NCI-H146 treated with DMSO at 0.1 percent for 48 hours (cell line): ENCODE results near the gene CEL.

ENCODE experiments used
- DNase-seq: peaks from one replicate; lab custom pipeline; 2025; ENCODE audit not compliant: unreplicated experiment; lab: John Stamatoyannopoulos, UW

Gene CEL

DNA sequence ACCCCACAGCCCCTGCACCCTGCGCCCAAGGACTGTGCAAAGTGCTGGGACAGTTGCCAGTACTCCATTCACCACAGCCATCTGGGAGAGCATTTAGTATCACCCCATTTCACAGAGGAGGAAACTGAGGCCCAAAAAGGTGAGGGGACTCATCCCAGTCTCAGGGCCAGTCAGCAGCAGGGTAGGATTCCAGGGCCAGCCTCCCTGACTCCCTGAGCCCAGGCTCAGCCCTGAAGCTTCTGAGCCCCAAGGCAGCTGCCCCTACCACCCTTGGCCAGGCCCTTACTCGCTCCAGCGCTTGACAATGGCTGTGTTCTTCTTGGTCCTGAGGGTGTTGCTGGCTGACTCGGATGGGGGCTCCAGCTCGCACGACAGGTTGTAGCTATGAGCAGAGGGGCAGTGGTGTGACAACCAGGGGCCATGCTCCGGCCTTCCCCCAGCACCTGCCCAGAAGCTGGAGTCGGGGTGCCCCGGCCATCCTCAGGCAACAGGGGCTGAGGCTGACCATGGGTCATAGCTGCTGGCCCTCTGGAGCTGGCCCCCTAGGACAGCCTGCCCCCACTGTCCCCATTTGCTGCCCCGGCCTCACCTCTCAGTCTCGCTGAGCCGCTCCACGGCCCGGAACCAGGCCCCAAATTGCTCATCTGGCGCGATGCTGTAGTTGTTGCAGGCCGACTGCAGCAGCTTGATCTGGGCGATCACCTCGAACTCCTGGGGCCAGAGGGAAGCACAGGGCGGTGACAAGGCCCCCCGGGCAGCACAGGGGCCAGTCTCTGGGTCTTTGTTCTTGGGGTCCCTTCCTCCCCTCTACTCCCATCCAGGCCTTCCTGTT lies 40.6 kb downstream of the CEL start:
- DNase-seq = no peak

- DNase-seq = no peak
These were observed 41.6 kb downstream of the CEL start for GRCh38 chr9:133103183-133103986.

DNA sequence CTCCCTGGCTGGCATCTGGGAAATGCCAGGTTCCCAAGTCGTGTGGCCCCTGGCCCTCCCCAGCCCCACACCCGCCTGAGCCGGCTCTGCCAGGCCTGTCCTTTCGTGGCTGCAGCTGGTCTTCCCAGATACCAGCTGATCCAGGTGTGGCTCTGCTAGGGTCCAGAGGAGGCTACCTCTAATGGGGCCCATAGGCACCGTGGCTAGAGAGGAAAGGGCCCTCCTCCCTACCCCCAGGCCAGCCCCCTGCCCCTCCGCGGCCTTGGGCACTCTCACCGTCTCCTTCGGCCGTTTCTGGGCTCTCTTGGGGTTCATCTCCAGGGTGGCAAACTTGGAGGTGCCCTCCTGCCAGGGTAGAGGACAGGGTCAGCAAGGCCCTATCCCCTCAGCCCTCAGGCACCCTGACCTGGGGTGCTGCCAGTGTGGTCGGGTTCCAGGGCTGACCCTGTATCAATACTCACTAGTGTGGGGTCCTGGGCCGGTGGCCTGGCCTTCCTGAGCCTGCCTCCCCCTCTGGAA lies 42.3 kb downstream of the CEL start:
- no peak for DNase-seq

GRCh38 chr9:133104718-133105460 lies 43.1 kb downstream of the CEL start:
- no peak for DNase-seq

DNA sequence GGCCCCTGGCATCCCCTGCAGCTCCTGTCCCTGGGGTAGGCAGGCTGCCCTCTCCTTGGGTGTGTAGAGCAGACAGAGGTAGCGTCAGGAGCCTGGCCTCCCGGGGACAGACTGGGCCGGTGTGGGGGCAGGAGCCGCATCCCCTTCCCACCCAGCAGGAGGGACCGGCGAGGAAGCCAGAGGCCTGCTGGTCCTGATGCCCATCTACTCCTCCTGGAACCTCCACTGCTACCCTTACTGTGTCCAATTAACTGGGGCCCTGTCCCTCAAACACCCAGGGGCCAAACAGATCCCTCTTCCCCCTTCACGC lies 43.6 kb downstream of the CEL start:
- no peak for DNase-seq

- no peak for DNase-seq
These were observed 44.9 kb downstream of the CEL start for GRCh38 chr9:133106511-133107244.

DNA sequence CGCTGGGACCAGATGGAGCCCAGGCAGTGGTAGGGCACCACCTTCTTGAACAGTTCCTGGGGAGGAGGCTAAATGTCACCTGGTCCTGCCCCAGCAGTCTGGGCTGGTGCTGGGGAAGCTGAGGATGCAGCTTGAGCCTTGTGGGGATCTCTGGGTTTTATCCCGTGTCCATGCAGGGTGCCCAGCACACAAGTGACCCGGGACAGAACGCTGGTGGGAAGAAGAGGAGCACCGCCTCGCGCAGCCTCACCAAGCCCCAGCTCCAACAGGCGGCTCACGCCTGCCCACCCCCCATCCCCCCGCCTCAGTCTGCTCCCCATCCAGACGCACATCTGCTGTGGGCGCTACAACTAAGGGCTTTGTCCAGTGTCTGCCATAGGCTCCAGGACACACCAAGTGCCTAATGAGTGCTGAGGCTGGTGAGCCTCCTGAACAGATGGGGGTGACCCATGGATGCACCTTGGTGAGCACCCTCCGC lies 45.5 kb downstream of the CEL start:
- DNase-seq = no peak

- DNase-seq = no peak
These were observed 46.4 kb downstream of the CEL start for GRCh38 chr9:133107961-133108793.

- no peak for DNase-seq
These were observed 47.2 kb downstream of the CEL start for GRCh38 chr9:133108794-133109641.

DNA sequence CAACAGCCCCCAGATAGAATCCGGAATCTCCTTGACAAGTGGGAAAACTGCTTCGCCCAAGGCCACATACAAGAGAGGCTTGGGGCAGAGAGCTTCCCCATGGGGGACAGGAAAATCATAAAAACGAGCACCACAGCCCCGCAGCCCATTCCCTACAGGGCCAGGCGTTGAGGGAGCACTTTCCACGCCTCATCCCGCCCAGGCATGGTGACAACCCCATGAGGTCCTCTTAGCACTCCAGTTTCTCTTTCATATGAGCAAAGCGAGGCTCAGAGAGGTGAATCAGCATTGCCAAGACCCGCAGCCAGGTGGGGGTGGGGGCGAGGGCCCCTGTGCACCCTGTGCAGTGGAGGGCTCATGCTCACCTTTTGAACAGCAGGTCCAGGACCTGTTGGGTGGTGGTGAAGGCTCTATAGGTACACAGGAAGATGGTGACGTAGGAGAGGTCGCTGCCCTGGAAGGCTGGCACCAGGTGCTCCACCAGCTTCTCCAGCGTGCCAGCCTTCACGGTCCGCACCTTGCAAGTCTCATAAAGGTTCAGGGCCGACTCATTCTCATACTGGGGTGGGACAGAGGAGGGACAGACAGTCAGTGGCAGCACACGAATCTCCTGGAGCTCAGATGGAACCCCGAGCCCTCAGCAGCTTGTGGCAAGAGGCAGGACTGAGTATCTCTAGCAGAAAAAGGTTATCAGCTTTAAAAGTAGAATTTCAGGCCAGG lies 48.3 kb downstream of the CEL start:
- no peak for DNase-seq

DNA sequence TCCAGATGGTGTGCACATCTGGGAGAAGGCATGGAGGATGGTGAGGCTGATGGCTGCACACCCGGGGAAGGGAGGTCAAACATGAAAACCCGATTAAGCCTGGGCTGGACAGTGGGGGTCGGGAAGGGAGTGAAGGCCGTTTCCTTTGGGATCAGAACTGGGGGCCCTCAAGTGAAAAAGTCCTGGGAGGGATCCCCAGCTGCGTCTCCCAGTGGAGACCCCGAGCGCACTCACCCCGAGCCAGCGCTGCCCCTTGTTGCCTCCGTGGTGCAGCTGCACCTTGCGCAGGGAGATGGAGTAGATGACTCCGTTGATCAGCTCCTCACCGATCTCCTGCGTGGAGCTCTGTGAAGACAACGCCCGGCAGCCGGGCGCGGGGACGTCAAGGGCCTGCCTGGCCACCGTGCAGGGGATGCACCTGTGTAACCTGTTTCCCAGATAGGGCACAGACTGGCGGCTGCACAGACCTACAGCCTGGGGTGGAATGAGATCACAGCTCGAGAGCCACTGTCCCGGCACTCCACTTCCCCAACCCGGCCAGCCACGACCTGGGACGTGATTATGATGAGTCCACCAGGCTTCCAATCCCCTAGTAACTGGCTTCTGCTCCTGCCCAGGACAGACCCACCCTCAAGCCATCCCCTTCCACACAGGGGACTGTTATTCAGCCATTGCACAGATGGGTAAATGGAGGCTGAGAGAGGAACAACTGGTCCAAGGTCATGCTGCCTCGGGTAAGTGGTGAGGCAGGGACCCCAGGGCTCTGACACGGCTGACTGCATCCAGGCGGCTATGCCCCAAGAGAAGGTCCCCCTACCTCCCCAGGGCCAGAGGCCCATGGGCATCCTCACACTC lies 50.3 kb downstream of the CEL start:
- no peak for DNase-seq

- no peak for DNase-seq
These were observed 50.9 kb downstream of the CEL start for GRCh38 chr9:133112663-133113026.

DNA sequence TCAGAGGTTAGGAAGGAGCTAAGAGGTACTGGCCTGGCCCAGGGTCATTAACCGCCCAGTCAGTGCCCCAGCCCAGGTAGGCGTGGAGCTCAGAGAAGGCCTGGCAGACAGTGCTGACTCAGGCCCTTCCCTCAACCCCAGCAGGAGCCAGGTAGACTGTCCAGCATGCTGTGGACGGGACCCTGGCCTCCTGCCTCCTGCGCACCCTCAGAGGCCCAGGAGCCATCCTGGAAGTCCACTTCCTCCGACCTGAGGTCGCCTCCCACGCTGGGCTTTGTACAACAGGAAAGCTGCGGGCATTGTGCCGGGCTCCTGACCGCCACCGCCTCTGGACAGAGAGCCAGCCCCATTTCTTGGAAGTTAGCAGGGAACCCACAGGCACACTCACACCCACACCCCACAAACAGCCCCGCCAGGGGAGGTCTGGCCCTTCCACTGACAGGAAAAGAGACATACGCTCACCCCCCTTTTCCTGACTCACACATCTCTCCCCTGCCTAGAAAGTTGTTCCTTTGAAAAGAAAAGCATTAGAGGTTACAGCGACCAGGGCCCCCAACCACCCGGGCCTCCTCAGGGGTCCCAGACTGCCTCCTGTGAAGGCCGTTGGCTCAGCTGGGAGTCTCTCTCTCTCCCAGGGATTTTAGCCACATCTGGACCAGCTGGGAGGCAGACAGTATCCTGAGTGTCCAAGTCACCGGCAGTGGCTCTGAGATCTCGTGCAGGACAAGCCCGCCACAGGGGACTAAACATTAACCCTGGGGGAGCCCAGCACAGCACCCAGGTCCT lies 51.6 kb downstream of the CEL start:
- no peak for DNase-seq

- no peak for DNase-seq
These were observed 52.4 kb downstream of the CEL start for GRCh38 chr9:133113949-133114885.

DNA sequence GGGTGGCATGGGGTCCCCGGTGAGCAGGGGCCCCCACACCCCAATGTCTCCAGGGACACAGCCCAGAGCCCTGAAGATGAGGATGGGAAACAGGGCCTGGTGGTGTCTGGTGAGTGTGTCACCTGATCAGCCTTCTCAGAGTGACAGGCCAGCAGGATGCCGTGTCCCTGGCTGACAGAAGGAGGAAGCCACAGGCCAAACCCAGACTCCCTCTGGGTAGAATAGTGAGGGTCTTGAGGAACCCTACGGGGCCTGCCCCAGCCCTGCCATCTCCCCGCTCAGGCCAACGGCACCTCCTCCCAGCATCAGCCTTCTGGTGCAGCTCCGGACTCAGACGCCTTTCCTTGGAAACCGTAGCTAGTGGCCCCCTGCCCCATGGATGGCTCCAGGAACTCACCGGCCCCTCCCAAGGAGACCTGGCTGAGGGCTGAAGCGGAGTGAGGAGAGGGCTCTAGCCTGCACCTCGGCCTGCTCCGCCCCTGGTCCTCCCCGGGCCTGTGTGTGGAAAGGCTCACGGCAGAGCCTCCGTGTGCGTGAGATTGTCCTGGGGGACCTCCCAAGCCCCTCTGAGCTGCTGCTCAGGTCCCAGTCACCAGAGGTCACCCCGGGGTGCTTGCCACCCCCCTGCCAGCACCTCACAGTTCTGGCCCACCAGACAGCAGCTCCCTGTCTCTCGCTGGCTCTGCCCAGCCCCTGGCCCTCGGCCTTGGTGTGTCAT lies 53.3 kb downstream of the CEL start:
- no peak for DNase-seq
